Right lobe of liver (tissue), 4 donors: ENCODE measurements around the gene JAKMIP1.

ENCODE experiments used
- POLR2A ChIP-seq: fragments of 450-650 bp; IDR thresholded peaks from one replicate; pipeline ENCODE4 v1.6.1; 2017; ENCODE audit warnings: antibody characterized with exemption, mild to moderate bottlenecking
- TF ChIP-seq, protein P1 (sequence below), 4 donors: fragments of 200-600 bp in 3 of 4; fragments of 450-650 bp in 1 of 4; IDR thresholded peaks; one replicate each; pipeline versions ENCODE4 v1.5.1 to v1.8.0; 2016 to 2022; ENCODE audit warnings: antibody characterized with exemption in 4 of 4, mild to moderate bottlenecking in 2 of 4
- donor health status: DM: no; HTN: no; CAD: no.
- donor health status: DM: no; HTN: no; CAD: no.
- donor health status: DM: no; HTN: yes; CAD: no.

DNA sequence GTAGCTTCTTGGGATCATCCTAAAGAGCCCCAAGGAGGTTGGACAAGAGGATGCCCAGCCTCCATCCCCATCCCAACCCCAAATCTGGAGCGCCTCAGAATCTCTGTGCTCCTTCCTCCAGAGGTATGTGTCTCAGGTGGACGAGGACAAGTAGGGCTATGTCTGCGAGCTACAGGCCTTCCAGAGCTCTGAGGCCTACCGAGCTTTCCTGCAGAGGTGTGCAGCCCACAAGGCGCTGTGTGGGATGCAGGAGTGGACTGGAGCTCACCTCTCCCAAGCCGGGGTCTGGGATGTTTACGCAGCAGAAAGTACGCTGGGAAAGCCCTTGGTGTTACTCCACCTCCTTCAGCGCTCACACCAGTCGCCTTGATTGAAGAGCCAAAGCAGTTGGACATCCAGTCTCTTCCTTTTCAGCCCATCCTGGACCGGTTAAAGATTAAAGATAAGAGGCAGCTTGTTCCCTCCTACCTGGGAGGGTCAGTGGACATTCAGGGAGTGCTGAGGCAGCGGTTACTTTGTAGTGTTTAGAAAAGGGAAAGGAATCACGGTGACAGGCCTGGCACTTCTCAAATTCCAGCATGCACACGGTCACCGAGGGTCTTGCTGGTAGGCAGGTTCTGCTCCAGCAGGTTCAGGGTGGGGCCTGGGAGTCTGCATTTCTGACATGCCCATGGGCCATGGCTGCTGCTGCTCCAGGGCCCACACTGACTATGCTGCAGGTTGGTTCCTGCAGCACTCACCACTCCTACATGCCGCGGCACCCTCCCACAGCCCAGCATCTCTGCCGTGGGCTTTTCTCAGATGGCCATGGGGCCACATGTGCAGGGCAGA lies 29.5 kb upstream of the JAKMIP1 start:
- TF ChIP-seq POLR2A: no peak
- TF ChIP-seq, protein P1, sequence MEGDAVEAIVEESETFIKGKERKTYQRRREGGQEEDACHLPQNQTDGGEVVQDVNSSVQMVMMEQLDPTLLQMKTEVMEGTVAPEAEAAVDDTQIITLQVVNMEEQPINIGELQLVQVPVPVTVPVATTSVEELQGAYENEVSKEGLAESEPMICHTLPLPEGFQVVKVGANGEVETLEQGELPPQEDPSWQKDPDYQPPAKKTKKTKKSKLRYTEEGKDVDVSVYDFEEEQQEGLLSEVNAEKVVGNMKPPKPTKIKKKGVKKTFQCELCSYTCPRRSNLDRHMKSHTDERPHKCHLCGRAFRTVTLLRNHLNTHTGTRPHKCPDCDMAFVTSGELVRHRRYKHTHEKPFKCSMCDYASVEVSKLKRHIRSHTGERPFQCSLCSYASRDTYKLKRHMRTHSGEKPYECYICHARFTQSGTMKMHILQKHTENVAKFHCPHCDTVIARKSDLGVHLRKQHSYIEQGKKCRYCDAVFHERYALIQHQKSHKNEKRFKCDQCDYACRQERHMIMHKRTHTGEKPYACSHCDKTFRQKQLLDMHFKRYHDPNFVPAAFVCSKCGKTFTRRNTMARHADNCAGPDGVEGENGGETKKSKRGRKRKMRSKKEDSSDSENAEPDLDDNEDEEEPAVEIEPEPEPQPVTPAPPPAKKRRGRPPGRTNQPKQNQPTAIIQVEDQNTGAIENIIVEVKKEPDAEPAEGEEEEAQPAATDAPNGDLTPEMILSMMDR (IDR thresholded peaks at IDR 0.05): no peak
